GM18909 (cell line): Measurements from ENCODE around the gene OR12D1.
"Not testable (repeated sequence)": the region's sequence is repeated elsewhere in the genome, so short reads cannot be mapped to it uniquely, and the experiment has no call there.

Source experiments
- ATAC-seq: cut with Tn5 transposase; IDR thresholded peaks from one replicate; pipeline ENCODE4 v1.9.1; 2021; ENCODE audit warnings: mild to moderate bottlenecking; ENCODE audit not compliant: unreplicated experiment, poor library complexity

Gene OR12D1

GRCh38 chr6:29414588-29414987, at the start of gene OR12D1:
TSS of gene OR12D1 (plus strand) at chr6:29414928.
- no peak for ATAC-seq

GRCh38 chr6:29368765-29369164, 46.0 kb upstream of the OR12D1 start, which contains the start of gene OR5V1:
TSS of gene OR5V1 (minus strand) at chr6:29368865. CDS start at chr6:29356195, 12,670 bp downstream.
- ATAC-seq = no peak

GRCh38 chr6:29375191-29375590, 39.5 kb upstream of the OR12D1 start, which contains the start of gene OR12D3:
TSS of gene OR12D3 (minus strand) at chr6:29375291. CDS start at chr6:29375287, 4 bp downstream.
- no peak for ATAC-seq

GRCh38 chr6:29376003-29376402, 38.7 kb upstream of the OR12D1 start:
- ATAC-seq = no peak

GRCh38 chr6:29388533-29388932, 26.2 kb upstream of the OR12D1 start:
- ATAC-seq = no peak

GRCh38 chr6:29395331-29395730, 19.4 kb upstream of the OR12D1 start, which contains the start of gene OR12D2:
TSS of gene OR12D2 (plus strand) at chr6:29395631. CDS start at chr6:29396700, 1,069 bp downstream.
- ATAC-seq = no peak

- ATAC-seq = no peak
Observed at GRCh38 chr6:29399525-29399924, 15.2 kb upstream of the OR12D1 start.

- no peak for ATAC-seq
Observed at GRCh38 chr6:29403801-29404200, 10.9 kb upstream of the OR12D1 start.

GRCh38 chr6:29419516-29419915, 4.8 kb downstream of the OR12D1 start:
- no peak for ATAC-seq

GRCh38 chr6:29424168-29424567, 9.4 kb downstream of the OR12D1 start:
- no peak for ATAC-seq

- no peak for ATAC-seq
Observed at GRCh38 chr6:29424575-29424974, 9.8 kb downstream of the OR12D1 start.

- no peak for ATAC-seq
Observed at GRCh38 chr6:29425075-29425474, 10.3 kb downstream of the OR12D1 start.

- no peak for ATAC-seq
Observed at GRCh38 chr6:29426654-29427053, 11.9 kb downstream of the OR12D1 start.

- not testable (repeated sequence) for ATAC-seq
Observed at GRCh38 chr6:29436730-29437129, 22.0 kb downstream of the OR12D1 start.

- ATAC-seq = no peak
Observed at GRCh38 chr6:29439006-29439405, 24.3 kb downstream of the OR12D1 start, which contains the start of gene OR10C1. TSS of gene OR10C1 (plus strand) at chr6:29439306. CDS start at chr6:29440016, 710 bp downstream.

- ATAC-seq = no peak
Observed at GRCh38 chr6:29442719-29443118, 28.0 kb downstream of the OR12D1 start.

GRCh38 chr6:29444031-29444430, 29.3 kb downstream of the OR12D1 start:
- ATAC-seq = not testable (repeated sequence)

GRCh38 chr6:29447670-29448069, 32.9 kb downstream of the OR12D1 start:
- ATAC-seq = no peak

GRCh38 chr6:29451471-29452193, 36.9 kb downstream of the OR12D1 start:
- ATAC-seq = no peak

- ATAC-seq = no peak
Observed at GRCh38 chr6:29456971-29457370, 42.2 kb downstream of the OR12D1 start, which contains the start of the genes OR11A1 and OR2H1. TSS of gene OR11A1 (minus strand) at chr6:29457071. CDS start at chr6:29427641, 29,430 bp downstream. TSS of gene OR2H1 (plus strand) at chr6:29457155. CDS start at chr6:29461770, 4,615 bp downstream.

GRCh38 chr6:29461021-29461814, 46.5 kb downstream of the OR12D1 start:
- ATAC-seq = no peak
